Gastroesophageal sphincter (tissue), 4 donors: ENCODE data around the gene SGPP2. TPM values are rescaled to one million over a fixed set of nuclear protein-coding genes. Genes with fewer than 3 reads are reported as not detected.

Experiments
- ATAC-seq: fragments of 150-250 bp; one replicate; pipeline ENCODE4 v1.9.1; 2016; ENCODE audit warnings: mild to moderate bottlenecking, moderate library complexity
- H3K27ac ChIP-seq, 4 donors: fragments of 200-600 bp; sonication (generic) in 3 of 4; 1 replicate in 3 of 4; 2 replicates in 1 of 4; pipeline ENCODE4 v1.5.1; 2016 to 2019
- H3K27me3 ChIP-seq: fragments of 200-600 bp; sonication (generic); one replicate; pipeline ENCODE4 v1.5.1; 2019
- H3K36me3 ChIP-seq, 2 donors: fragments of 200-600 bp; sonication (generic); one replicate each; pipeline ENCODE4 v1.5.1; 2019; ENCODE audit warnings: control low read depth in 1 of 2
- H3K4me1 ChIP-seq, 3 donors: fragments of 200-600 bp; sonication (generic); 1 replicate in 2 of 3; 2 replicates in 1 of 3; pipeline ENCODE4 v1.5.1; 2016 to 2019; ENCODE audit warnings: control low read depth in 2 of 3
- H3K4me3 ChIP-seq, 2 donors: fragments of 200-600 bp; sonication (generic); one replicate each; pipeline ENCODE4 v1.5.1; 2019; ENCODE audit warnings: mild to moderate bottlenecking in 1 of 2, moderate library complexity in 1 of 2
- H3K9me3 ChIP-seq, 3 donors: fragments of 200-600 bp; sonication (generic); one replicate each; pipeline ENCODE4 v1.5.1; 2017 to 2019; ENCODE audit warnings: control low read depth in 2 of 3
- EP300 ChIP-seq: sonication (generic); formaldehyde crosslinking; IDR thresholded peaks from one replicate; pipeline ENCODE4 v1.6.1; 2017; ENCODE audit warnings: antibody characterized with exemption, mild to moderate bottlenecking
- POLR2A ChIP-seq, 2 donors: fragments of 450-650 bp; IDR thresholded peaks; one replicate each; pipeline ENCODE4 v1.6.1; 2017; ENCODE audit warnings: antibody characterized with exemption in 2 of 2, mild to moderate bottlenecking in 2 of 2, moderate library complexity in 1 of 2
- POLR2AphosphoS5 ChIP-seq: sonication (generic); formaldehyde crosslinking; IDR thresholded peaks from one replicate; pipeline ENCODE4 v1.6.1; 2017; ENCODE audit warnings: antibody characterized with exemption
- WGBS, 2 donors: methylation state at CpG; one replicate each; pipeline ENCODE4 v1.1.5; 2018; ENCODE audit warnings: low coverage in 1 of 2; 5-methylcytosine and 5-hydroxymethylcytosine counted together
- small RNA-seq, 4 donors: library from RNA; depleted of rRNA; stranded (forward); fragments of <200 nt; gene quantifications; one replicate each; pipeline ENCODE3, GENCODE V24; 2016
- total RNA-seq, 4 donors: library from RNA; depleted of rRNA; stranded (reverse); fragments of >200 nt; gene quantifications; one replicate each; pipeline ENCODE4 v1.1.0, GENCODE V29; 2016
- TF ChIP-seq, protein P1 (sequence below), 4 experiments: fragments of 200-600 bp in 2 of 4; fragments of 450-650 bp in 2 of 4; sonication (generic) in 1 of 4; IDR thresholded peaks; one replicate each; pipeline ENCODE4 v1.5.1; 2017 to 2019; ENCODE audit warnings: antibody characterized with exemption in 4 of 4, mild to moderate bottlenecking in 2 of 4, moderate library complexity in 2 of 4

Gene SGPP2
- total RNA-seq, 4 donors from 2014 or later: 0.89 to 1.8 (median 1.2) TPM; not detected in 1

GRCh38 chr2:222606306-222606705 is 182.0 kb downstream of the SGPP2 start:
- no peak for TF ChIP-seq POLR2A (IDR thresholded peaks at IDR 0.05)
- no peak for TF ChIP-seq POLR2AphosphoS5
- no peak for TF ChIP-seq EP300
- TF ChIP-seq, protein P1, sequence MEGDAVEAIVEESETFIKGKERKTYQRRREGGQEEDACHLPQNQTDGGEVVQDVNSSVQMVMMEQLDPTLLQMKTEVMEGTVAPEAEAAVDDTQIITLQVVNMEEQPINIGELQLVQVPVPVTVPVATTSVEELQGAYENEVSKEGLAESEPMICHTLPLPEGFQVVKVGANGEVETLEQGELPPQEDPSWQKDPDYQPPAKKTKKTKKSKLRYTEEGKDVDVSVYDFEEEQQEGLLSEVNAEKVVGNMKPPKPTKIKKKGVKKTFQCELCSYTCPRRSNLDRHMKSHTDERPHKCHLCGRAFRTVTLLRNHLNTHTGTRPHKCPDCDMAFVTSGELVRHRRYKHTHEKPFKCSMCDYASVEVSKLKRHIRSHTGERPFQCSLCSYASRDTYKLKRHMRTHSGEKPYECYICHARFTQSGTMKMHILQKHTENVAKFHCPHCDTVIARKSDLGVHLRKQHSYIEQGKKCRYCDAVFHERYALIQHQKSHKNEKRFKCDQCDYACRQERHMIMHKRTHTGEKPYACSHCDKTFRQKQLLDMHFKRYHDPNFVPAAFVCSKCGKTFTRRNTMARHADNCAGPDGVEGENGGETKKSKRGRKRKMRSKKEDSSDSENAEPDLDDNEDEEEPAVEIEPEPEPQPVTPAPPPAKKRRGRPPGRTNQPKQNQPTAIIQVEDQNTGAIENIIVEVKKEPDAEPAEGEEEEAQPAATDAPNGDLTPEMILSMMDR (IDR thresholded peaks at IDR 0.05): no peak
- no peak overlapping the region for H3K4me3 ChIP-seq
- H3K9me3 ChIP-seq: no peaks in the 10 kb centered on the region
- ATAC-seq: no peak
- no peaks in the 10 kb centered on the region for H3K27me3 ChIP-seq
- peaks cover 0 to 1% of the 10 kb centered on the region in 2 donors for H3K36me3 ChIP-seq
- 88 to 100% methylated on average over 3 of the region's 3 CpGs for WGBS, 2 donors
- no peak overlapping the region for H3K27ac ChIP-seq
- no peaks in the 10 kb centered on the region for H3K4me1 ChIP-seq

DNA sequence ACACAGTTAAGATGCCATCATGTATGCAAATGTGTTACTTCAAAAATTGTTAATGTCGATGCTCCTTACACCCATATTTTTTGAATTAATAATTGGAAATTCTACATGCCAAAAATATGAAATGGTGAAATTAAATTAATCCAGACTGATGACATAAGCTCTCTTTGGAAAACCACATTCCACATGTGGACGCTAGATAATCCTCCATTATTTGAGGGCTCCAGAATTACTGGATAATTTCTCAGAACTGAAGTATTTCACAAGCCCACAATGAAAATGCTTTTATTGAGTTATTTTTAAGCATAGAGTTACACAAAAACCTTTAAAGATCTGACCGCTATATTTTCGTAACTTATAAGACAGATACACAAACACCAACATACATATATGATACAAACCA is 183.7 kb downstream of the SGPP2 start:
- no peak overlapping the region for H3K27ac ChIP-seq
- H3K9me3 ChIP-seq: no peaks in the 10 kb centered on the region
- H3K27me3 ChIP-seq: no peaks in the 10 kb centered on the region
- H3K4me1 ChIP-seq: no peaks in the 10 kb centered on the region
- ATAC-seq: no peak
- no peak overlapping the region for H3K4me3 ChIP-seq
- TF ChIP-seq POLR2AphosphoS5 (no peak), EP300 (no peak), POLR2A (IDR thresholded peaks at IDR 0.05) (no peak)
- TF ChIP-seq, protein P1 (IDR thresholded peaks at IDR 0.05): no peak
- WGBS, 2 donors: 65 to 67% methylated on average over 4 of the region's 4 CpGs
- peaks cover 0 to 19% of the 10 kb centered on the region in 2 donors for H3K36me3 ChIP-seq

DNA sequence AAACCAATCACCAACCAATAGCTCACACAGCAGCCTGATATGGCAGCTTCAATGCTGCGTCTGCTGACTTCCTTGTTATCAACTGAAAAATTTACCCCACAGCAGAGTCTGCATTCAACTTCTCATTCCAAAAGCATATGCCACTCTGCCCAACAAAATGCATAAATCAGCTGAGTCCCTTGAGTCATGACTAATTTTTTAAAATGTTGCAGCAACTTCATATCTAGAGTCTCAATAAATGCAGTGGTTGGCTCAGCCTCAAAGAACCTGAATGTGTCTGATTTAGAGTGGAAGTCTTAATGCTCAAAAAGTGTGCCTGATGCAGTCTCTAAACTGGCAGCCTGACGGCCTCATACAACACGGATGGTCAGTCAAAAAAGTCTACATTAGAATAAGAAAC is 185.0 kb downstream of the SGPP2 start:
- peaks cover 0 to 26% of the 10 kb centered on the region in 2 donors for H3K36me3 ChIP-seq
- WGBS, 2 donors: 79 to 100% methylated on average over 1 to 3 of the region's 3 CpGs
- no peak for TF ChIP-seq EP300
- TF ChIP-seq, protein P1 (IDR thresholded peaks at IDR 0.05): no peak
- no peak for TF ChIP-seq POLR2A (IDR thresholded peaks at IDR 0.05)
- TF ChIP-seq POLR2AphosphoS5: no peak
- H3K27me3 ChIP-seq: no peaks in the 10 kb centered on the region
- no peak for ATAC-seq
- no peak overlapping the region for H3K27ac ChIP-seq
- H3K9me3 ChIP-seq: no peaks in the 10 kb centered on the region
- H3K4me3 ChIP-seq: no peak overlapping the region
- H3K4me1 ChIP-seq: no peaks in the 10 kb centered on the region

Small RNAs within 50 kb of the gene (small RNA-seq; reads per million reads assigned to genes)
- 0 reads per million in 4 donors for gene RF00019
- gene RNU6-619P: 0 reads per million in 4 donors

Other genes starting within 250 kb of the SGPP2 start
- under 1 TPM in 1 of 4 donors, not detected in 3; 0.31 TPM for gene PAX3, start 125.5 kb upstream of the SGPP2 start, total RNA-seq
- 10 to 100 TPM; 11.1 to 14.3 (median 13.0) TPM for gene FARSB, start 231.5 kb downstream of the SGPP2 start, total RNA-seq
- gene MOGAT1, start 247.1 kb downstream of the SGPP2 start, total RNA-seq: not detected